OCI-LY1 (cell line): ENCODE results near the gene MORC4.

ENCODE experiments used
- CTCF ChIP-seq: fragments of 200-600 bp; sonication (generic), shearing (Covaris generic); IDR thresholded peaks from 2 replicates; pipeline ENCODE4 v1.5.1; 2017; ENCODE audit warnings: mild to moderate bottlenecking, antibody characterized with exemption, low read length, moderate library complexity, mixed read lengths
- EZH2 ChIP-seq: fragments of 200-600 bp; sonication (generic), shearing (Covaris generic); IDR thresholded peaks from 2 replicates; pipeline ENCODE4 v1.8.0; 2017; ENCODE audit warnings: borderline replicate concordance, mixed run types, mild to moderate bottlenecking, antibody characterized with exemption, low read length, moderate library complexity, mixed read lengths

GRCh38 chrX:106959901-106960300 is 40.1 kb downstream of the MORC4 start:
- TF ChIP-seq CTCF, result no peak
- no peak for TF ChIP-seq EZH2
